Measurements from ENCODE around the gene CDH23. TPM values are rescaled to one million over a fixed set of nuclear protein-coding genes. Genes with fewer than 3 reads are reported as not detected.

Gene CDH23
- total and polyA plus RNA-seq, 2 of the 8 experiments (the other 6 are each of a cell fraction or from before 2014, with no cell fraction given), result 1.9 to 4.9 TPM

- 93% methylated on average over 7 of the region's 7 CpGs; no CpG with 5 or more reads in 1 of the 2 experiments for WGBS, 2 experiments (ENCODE audit: extremely low coverage in 1 of 2, insufficient coverage in 1 of 2, insufficient read length in 1 of 2, insufficient replicate concordance in 2 of 2, low coverage in 1 of 2, low lambda C conversion rate in 2 of 2, missing lambda C conversion rate in 1 of 2)
- CTCF ChIA-PET (ENCODE audit: partially characterized antibody), result interaction anchor here (0.5 to 16.1 kb wide), 5 partner anchors 11 to 1264 kb away, joined by 3 to 169 read pairs (median 3); no protein-coding TSS in a partner anchor
Measured at GRCh38 chr10:71620642-71621041, 223.9 kb downstream of the CDH23 start.

More at GRCh38 chr10:71620642-71621041, 223.9 kb downstream of the CDH23 start:
- H3K4me3 ChIP-seq (ENCODE audit: extremely low read depth in 1 of 4, insufficient read depth in 2 of 4, low read depth in 3 of 4, low read length in 4 of 4), result no peak overlapping the region
- H3K9ac ChIP-seq (replicated peaks in 1 of 4; ENCODE audit: extremely low read depth in 1 of 4, low read depth in 3 of 4, low read length in 3 of 4), result no peak overlapping the region
- DNase-seq (ENCODE audit: low read depth in 1 of 2, low spot score in 2 of 2) (no peak), FAIRE-seq (no peak)
- no peak overlapping the region for H3K4ac ChIP-seq (replicated peaks; ENCODE audit: insufficient read length, low read depth, low read length)
- no peak overlapping the region for H2AFZ ChIP-seq (ENCODE audit: low read length)
- peak overlapping the region; percentile 8; the same call in 1 of the 2 replicates for H2BK15ac ChIP-seq (ENCODE audit: low read length)
- no peak overlapping the region; a peak in 1 of 4 replicates for H3K4me2 ChIP-seq (ENCODE audit: insufficient read depth in 1 of 2, low read depth in 2 of 2, low read length in 2 of 2)
- H3K79me2 ChIP-seq (ENCODE audit: control insufficient read depth in 1 of 2, insufficient read depth in 2 of 2, low read length in 2 of 2), result no peaks in the 10 kb centered on the region
- no peak overlapping the region; the same call in 1 of the 2 replicates for H4K8ac ChIP-seq (ENCODE audit: extremely low read depth, insufficient read depth, low read length)
- POLR2A ChIA-PET (ENCODE audit: partially characterized antibody), result no interaction called here
- no peak overlapping the region for H2AK5ac ChIP-seq (ENCODE audit: low read depth, low read length)
- no peak overlapping the region for H4K5ac ChIP-seq (ENCODE audit: insufficient read length, low read depth, low read length)
- peaks cover 0 to 4% of the 10 kb centered on the region in 2 experiments; a peak in 1 of 4 replicates for H3K9me3 ChIP-seq (ENCODE audit: insufficient read depth in 2 of 2, low read depth in 1 of 2, low read length in 1 of 2)
- H2BK12ac ChIP-seq (ENCODE audit: low read depth, low read length), result peak overlapping the region; percentile 77; the same call in 1 of the 2 replicates
- H3K27me3 ChIP-seq (replicated peaks in 1 of 4; ENCODE audit: control insufficient read depth in 3 of 4, extremely low read depth in 1 of 4, insufficient read depth in 3 of 4, low read length in 3 of 4), result no peaks in the 10 kb centered on the region; a peak in 1 of 7 replicates
- H4K91ac ChIP-seq (replicated peaks; ENCODE audit: insufficient read length, low read length), result no peak overlapping the region
- H3K56ac ChIP-seq (replicated peaks; ENCODE audit: insufficient read length, low read depth, low read length), result no peak overlapping the region
- no peak overlapping the region for H3K23ac ChIP-seq (ENCODE audit: insufficient read length)
- H2BK5ac ChIP-seq (ENCODE audit: low read depth, low read length), result 0 out of 2 replicates have a peak overlapping the region, but pooled peaks have one; percentile 90
- H3K36me3 ChIP-seq (ENCODE audit: control insufficient read depth in 2 of 4, insufficient read depth in 4 of 4, low read length in 3 of 4), result no peaks in the 10 kb centered on the region
- H2BK20ac ChIP-seq (ENCODE audit: low read length), result 0 out of 2 replicates have a peak overlapping the region, but pooled peaks have one; percentile 62
- H3K14ac ChIP-seq (ENCODE audit: insufficient read length), result no peak overlapping the region
- H2BK120ac ChIP-seq (replicated peaks; ENCODE audit: low read depth, low read length), result no peak overlapping the region
- no peaks in the 10 kb centered on the region for H3K79me1 ChIP-seq (ENCODE audit: low read depth, low read length)
- no peak overlapping the region for H3K27ac ChIP-seq (ENCODE audit: low read depth, low read length)
- peak overlapping the region; percentile 11; the same call in 1 of the 2 replicates for H3K18ac ChIP-seq (ENCODE audit: extremely low read depth, low read length)
- TF ChIP-seq TBP (IDR thresholded peaks at IDR 0.05; ENCODE audit: low read depth, low read length) (no peak), POLR2A (IDR thresholded peaks at IDR 0.05; ENCODE audit: control extremely low read depth in 1 of 2, low read depth in 2 of 2, low read length in 2 of 2) (no peak), NRF1 (IDR thresholded peaks at IDR 0.05; ENCODE audit: low read depth, low read length) (no peak), SUZ12 (IDR thresholded peaks at IDR 0.05; ENCODE audit: low read length) (no peak), CREB1 (IDR thresholded peaks at IDR 0.05) (no peak), MAX (IDR thresholded peaks at IDR 0.05) (no peak), TCF12 (IDR thresholded peaks at IDR 0.05; ENCODE audit: low read depth, low read length) (no peak), KDM4A (IDR thresholded peaks at IDR 0.05; ENCODE audit: low read depth, low read length, severe bottlenecking) (no peak)
- H4K20me1 ChIP-seq (replicated peaks in 1 of 2; ENCODE audit: control insufficient read depth in 1 of 2, insufficient read depth in 2 of 2, low read length in 2 of 2), result no peaks in the 10 kb centered on the region
- H3K23me2 ChIP-seq (ENCODE audit: low read depth, low read length), result no peaks in the 10 kb centered on the region; the same call in 1 of the 2 replicates
- H3K4me1 ChIP-seq (replicated peaks in 1 of 4; ENCODE audit: control insufficient read depth in 3 of 4, insufficient read depth in 4 of 4, low read length in 3 of 4), result peaks cover 25 to 40% (median 30%) of the 10 kb centered on the region in 4 experiments
